Spinal cord (tissue), 10 donors: Measurements from ENCODE around the gene DCTN1. TPM values are rescaled to one million over a fixed set of nuclear protein-coding genes. Genes with fewer than 3 reads are reported as not detected.
"Not testable (repeated sequence)": the region's sequence is repeated elsewhere in the genome, so short reads cannot be mapped to it uniquely, and the experiment has no call there.

Source experiments
- DNase-seq, 6 donors: peaks; one replicate each; pipeline versions ENCODE4 v3.0.0 to v3.0.0-alpha.2; 2013 to 2015; ENCODE audit warnings: low spot score in 6 of 6, low read depth in 4 of 6
- H3K27ac ChIP-seq: one replicate; pipeline ENCODE4 v1.5.1; 2013; ENCODE audit warnings: low read depth, low read length, control low read depth
- H3K27me3 ChIP-seq: one replicate; pipeline ENCODE4 v1.6.1; 2013; ENCODE audit warnings: low read length; ENCODE audit not compliant: control insufficient read depth, insufficient read depth
- H3K36me3 ChIP-seq: one replicate; pipeline ENCODE4 v1.6.1; 2013; ENCODE audit warnings: low read length; ENCODE audit not compliant: control insufficient read depth, insufficient read depth
- H3K4me1 ChIP-seq: one replicate; pipeline ENCODE4 v1.6.1; 2013; ENCODE audit warnings: low read length; ENCODE audit not compliant: control insufficient read depth, insufficient read depth
- H3K4me3 ChIP-seq: one replicate; pipeline ENCODE4 v1.5.1; 2013; ENCODE audit warnings: low read depth, low read length, control low read depth
- H3K9me3 ChIP-seq: one replicate; pipeline ENCODE4 v1.6.1; 2013; ENCODE audit warnings: low read length; ENCODE audit not compliant: control insufficient read depth, insufficient read depth
- WGBS: methylation state at CpG from one replicate; pipeline ENCODE4 v1.1.5; 2013; ENCODE audit warnings: missing lambda C conversion rate; ENCODE audit not compliant: insufficient coverage; 5-methylcytosine and 5-hydroxymethylcytosine counted together
- polyA plus RNA-seq, 2 donors: library from polyadenylated mRNA; unstranded; fragments of 120-200 nt; gene quantifications; one replicate each; pipeline ENCODE4 v1.2.1, GENCODE V29; 2013; ENCODE audit not compliant: insufficient read length in 2 of 2
- total RNA-seq, 2 donors: library from RNA; depleted of rRNA in 1 of 2; stranded (reverse); fragments of 120-200 nt in 1 of 2; fragments of >200 nt in 1 of 2; gene quantifications; one replicate each; pipeline versions ENCODE4 v1.2.3 to v1.2.4, GENCODE V29; 2013 to 2014
- donor health status: healthy.

DCTN1 gene
- total and polyA plus RNA-seq, 4 donors = 99.4 to 296 (median 197) TPM

- Histone ChIP-seq H3K27me3 (no peaks in the 10 kb centered on the region), H3K4me1 (no peaks in the 10 kb centered on the region), H3K36me3 (peaks cover 97% of the 10 kb centered on the region), H3K27ac (no peak overlapping the region), H3K4me3 (no peak overlapping the region), H3K9me3 (no peaks in the 10 kb centered on the region)
- DNase-seq = peak in 1 of 6 donors; percentile 29
- 51% methylated on average over 6 of the region's 8 CpGs for WGBS
Observed at GRCh38 chr2:74364533-74365505, 15.3 kb downstream of the DCTN1 start.

DNA sequence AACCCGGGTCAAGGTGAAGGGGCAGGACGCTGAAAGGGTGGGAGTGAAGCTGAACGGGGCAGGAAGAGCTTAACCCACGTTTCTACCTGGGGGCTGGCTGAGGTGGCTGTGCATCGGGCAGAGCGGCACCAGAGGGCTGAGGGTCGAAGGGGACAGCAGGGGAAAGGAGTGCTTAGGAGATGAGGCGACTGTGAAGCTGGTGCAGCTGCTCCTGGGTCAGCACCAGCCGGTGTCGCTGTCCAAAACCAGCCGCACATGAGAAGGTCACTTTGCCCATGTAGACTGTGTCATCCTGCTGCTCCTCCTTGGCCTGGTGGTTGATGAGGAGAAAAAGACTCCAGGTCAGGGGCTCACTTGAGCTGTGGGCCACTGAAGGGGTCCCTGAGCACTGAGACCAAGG is 18.8 kb downstream of the DCTN1 start:
- Histone ChIP-seq H3K36me3 (peaks cover 89% of the 10 kb centered on the region), H3K4me3 (no peak overlapping the region), H3K4me1 (no peaks in the 10 kb centered on the region), H3K27me3 (no peaks in the 10 kb centered on the region), H3K9me3 (no peaks in the 10 kb centered on the region), H3K27ac (no peak overlapping the region)
- DNase-seq = no peak
- 90% methylated on average over 11 of the region's 11 CpGs for WGBS

DNA sequence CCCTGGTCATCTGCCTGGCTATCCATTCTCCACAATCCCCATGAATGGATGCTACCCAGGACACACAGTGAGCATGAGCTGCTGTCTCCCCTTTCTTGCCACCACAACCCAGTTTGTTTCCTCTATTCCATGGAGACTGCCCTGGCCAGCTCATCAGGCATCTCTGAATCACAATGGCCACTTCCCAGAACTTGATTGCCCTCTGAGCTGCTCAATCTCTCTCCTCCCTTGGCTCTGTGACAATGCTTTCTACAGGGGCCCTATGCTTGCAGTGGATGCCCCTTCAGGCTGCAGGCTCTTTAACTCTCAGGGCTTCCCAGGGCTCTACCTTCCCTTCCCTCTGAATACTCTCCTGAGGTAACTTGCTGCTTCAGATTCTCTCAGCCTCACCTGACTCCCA is 22.5 kb downstream of the DCTN1 start:
- no peak for DNase-seq
- no peak overlapping the region for H3K27ac ChIP-seq
- no peaks in the 10 kb centered on the region for H3K27me3 ChIP-seq
- H3K4me3 ChIP-seq = no peak overlapping the region
- no peaks in the 10 kb centered on the region for H3K9me3 ChIP-seq
- no peaks in the 10 kb centered on the region for H3K4me1 ChIP-seq
- H3K36me3 ChIP-seq = peaks cover 57% of the 10 kb centered on the region

GRCh38 chr2:74349889-74350288 is 30.2 kb downstream of the DCTN1 start:
- Histone ChIP-seq H3K27me3 (no peaks in the 10 kb centered on the region), H3K4me1 (no peaks in the 10 kb centered on the region), H3K9me3 (no peaks in the 10 kb centered on the region), H3K36me3 (no peaks in the 10 kb centered on the region), H3K4me3 (no peak overlapping the region), H3K27ac (no peak overlapping the region)
- no peak for DNase-seq
- WGBS = 97% methylated on average over 4 of the region's 4 CpGs

DNA sequence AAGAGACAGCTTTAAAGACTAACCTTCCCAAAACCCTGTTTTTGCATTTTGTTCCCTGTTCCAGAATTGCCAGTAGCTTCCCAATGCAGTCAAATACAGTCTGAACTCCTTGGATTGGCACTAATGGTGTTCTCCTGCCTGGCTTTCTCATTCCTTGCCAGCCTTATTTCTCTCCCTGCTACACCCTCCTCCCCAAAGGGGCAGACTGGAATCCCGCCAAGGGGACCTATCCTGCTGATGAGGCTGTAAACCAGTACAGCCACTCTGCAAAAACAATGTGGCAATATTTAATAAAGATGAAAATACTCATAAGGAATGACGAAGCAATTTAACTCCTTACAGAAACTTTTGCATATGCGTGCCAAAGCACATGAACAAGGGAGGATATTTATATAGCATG is 32.4 kb downstream of the DCTN1 start:
- no peaks in the 10 kb centered on the region for H3K27me3 ChIP-seq
- WGBS = no CpG with 5 or more reads among the region's 3 CpGs
- H3K36me3 ChIP-seq = no peaks in the 10 kb centered on the region
- H3K4me1 ChIP-seq = no peaks in the 10 kb centered on the region
- H3K9me3 ChIP-seq = no peaks in the 10 kb centered on the region
- DNase-seq = no peak
- no peak overlapping the region for H3K4me3 ChIP-seq
- no peak overlapping the region for H3K27ac ChIP-seq

GRCh38 chr2:74347303-74347702 is 32.8 kb downstream of the DCTN1 start:
- H3K27ac ChIP-seq = no peak overlapping the region
- no peaks in the 10 kb centered on the region for H3K9me3 ChIP-seq
- no peaks in the 10 kb centered on the region for H3K36me3 ChIP-seq
- WGBS = no CpG with 5 or more reads among the region's 1 CpG
- H3K4me3 ChIP-seq = no peak overlapping the region
- no peak for DNase-seq
- no peaks in the 10 kb centered on the region for H3K27me3 ChIP-seq
- H3K4me1 ChIP-seq = no peaks in the 10 kb centered on the region

GRCh38 chr2:74345272-74345943 is 34.7 kb downstream of the DCTN1 start:
- Histone ChIP-seq H3K4me1 (no peaks in the 10 kb centered on the region), H3K9me3 (no peaks in the 10 kb centered on the region), H3K27me3 (no peaks in the 10 kb centered on the region), H3K36me3 (no peaks in the 10 kb centered on the region), H3K27ac (no peak overlapping the region), H3K4me3 (no peak overlapping the region)
- DNase-seq = no peak
- 64% methylated on average over 5 of the region's 8 CpGs for WGBS

DNA sequence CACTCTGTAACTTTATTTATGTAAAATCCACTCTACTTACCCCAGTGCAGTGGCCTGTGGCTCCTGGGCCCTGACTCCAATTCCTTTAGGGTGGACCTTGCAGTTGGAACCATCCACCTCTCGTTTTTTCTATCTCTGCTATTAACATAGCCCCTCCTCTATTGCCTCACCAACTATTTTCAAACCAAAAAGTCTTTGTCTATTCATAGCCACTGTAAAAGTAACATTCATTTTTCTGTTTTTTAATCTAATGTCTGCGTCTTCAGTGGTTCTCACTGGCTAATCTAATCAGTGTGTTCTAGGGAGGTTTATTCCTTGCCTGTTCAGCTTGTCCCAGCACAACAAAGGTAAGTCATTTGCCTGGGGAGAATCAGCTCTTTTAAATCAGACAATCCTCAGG is 36.8 kb downstream of the DCTN1 start, which contains the start of gene SLC4A5:
TSS of gene SLC4A5 (minus strand) at position 101 of the 400 bp plus-strand sequence. CDS start 28,393 bp downstream, outside the sequence.
- no CpG with 5 or more reads among the region's 2 CpGs for WGBS
- no peaks in the 10 kb centered on the region for H3K4me1 ChIP-seq
- no peaks in the 10 kb centered on the region for H3K27me3 ChIP-seq
- DNase-seq = no peak
- H3K4me3 ChIP-seq = no peak within 1 kb of the TSS
- H3K36me3 ChIP-seq = no peaks in the 10 kb centered on the region
- no peak within 1 kb of the TSS for H3K27ac ChIP-seq
- H3K9me3 ChIP-seq = no peaks in the 10 kb centered on the region

DNA sequence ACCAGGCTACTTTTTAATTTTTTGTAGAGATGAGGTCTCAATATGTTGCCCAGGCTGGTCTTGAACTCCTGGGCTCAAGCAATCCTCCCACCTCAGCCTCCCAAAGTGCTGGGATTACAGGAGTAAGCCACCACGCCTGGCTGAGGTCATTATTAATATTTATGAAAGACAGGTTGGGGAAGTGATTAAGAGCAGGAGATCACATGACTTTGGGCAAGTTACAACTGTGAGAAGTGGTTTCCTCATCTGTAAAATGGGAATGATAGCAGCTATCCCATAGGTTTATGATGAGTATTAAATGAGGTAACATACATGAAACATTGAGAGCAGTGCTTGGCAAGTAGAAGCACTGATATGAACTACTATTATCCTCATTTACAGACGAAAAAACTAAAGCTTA is 43.9 kb downstream of the DCTN1 start:
- WGBS = no CpG with 5 or more reads among the region's 2 CpGs
- not testable (repeated sequence) for H3K36me3 ChIP-seq, H3K4me3 ChIP-seq, H3K4me1 ChIP-seq, H3K27me3 ChIP-seq, H3K27ac ChIP-seq, DNase-seq, H3K9me3 ChIP-seq
